ENCODE measurements around the gene PPP1R1B. TPM values are rescaled to one million over a fixed set of nuclear protein-coding genes. Genes with fewer than 3 reads are reported as not detected.

The PPP1R1B gene
- polyA plus RNA-seq, 2 donors: 0.43 to 1.2 TPM

- Histone ChIP-seq H3K36me3 (ENCODE audit: control insufficient read depth in 2 of 2, insufficient read depth in 2 of 2, low read length in 1 of 2) (no peaks in the 10 kb centered on the region), H3K4me1 (ENCODE audit: control insufficient read depth in 2 of 2, insufficient read depth in 2 of 2, low read length in 1 of 2) (no peaks in the 10 kb centered on the region), H3K27me3 (ENCODE audit: control insufficient read depth in 1 of 2, insufficient read depth in 2 of 2, low read length in 2 of 2) (peaks cover 0 to 13% of the 10 kb centered on the region in 2 donors), H3K27ac (ENCODE audit: low read depth in 2 of 2, low read length in 1 of 2) (no peak overlapping the region), H3K9me3 (ENCODE audit: control insufficient read depth in 2 of 2, insufficient read depth in 1 of 2, low read depth in 1 of 2, low read length in 1 of 2) (no peaks in the 10 kb centered on the region), H3K4me3 (ENCODE audit: low read depth in 1 of 2, low read length in 2 of 2) (no peak overlapping the region)
- WGBS, 2 donors: 3 to 4% methylated on average over 22 of the region's 22 CpGs
Measured at GRCh38 chr17:39591958-39592954, 34.5 kb upstream of the PPP1R1B start.

GRCh38 chr17:39593371-39593770, 33.4 kb upstream of the PPP1R1B start:
- H3K27ac ChIP-seq (ENCODE audit: low read depth in 2 of 2, low read length in 1 of 2): no peak overlapping the region
- peaks cover 0 to 3% of the 10 kb centered on the region in 2 donors for H3K9me3 ChIP-seq (ENCODE audit: control insufficient read depth in 2 of 2, insufficient read depth in 1 of 2, low read depth in 1 of 2, low read length in 1 of 2)
- no peaks in the 10 kb centered on the region for H3K36me3 ChIP-seq (ENCODE audit: control insufficient read depth in 2 of 2, insufficient read depth in 2 of 2, low read length in 1 of 2)
- peaks cover 0 to 3% of the 10 kb centered on the region in 2 donors for H3K4me1 ChIP-seq (ENCODE audit: control insufficient read depth in 2 of 2, insufficient read depth in 2 of 2, low read length in 1 of 2)
- H3K4me3 ChIP-seq (ENCODE audit: low read depth in 1 of 2, low read length in 2 of 2): no peak overlapping the region
- WGBS, 2 donors: 79% methylated on average over 2 of the region's 2 CpGs
- H3K27me3 ChIP-seq (ENCODE audit: control insufficient read depth in 1 of 2, insufficient read depth in 2 of 2, low read length in 2 of 2): peaks cover 0 to 24% of the 10 kb centered on the region in 2 donors

GRCh38 chr17:39595294-39595693, 31.5 kb upstream of the PPP1R1B start:
- Histone ChIP-seq H3K27me3 (ENCODE audit: control insufficient read depth in 1 of 2, insufficient read depth in 2 of 2, low read length in 2 of 2) (peaks cover 0 to 44% of the 10 kb centered on the region in 2 donors), H3K36me3 (ENCODE audit: control insufficient read depth in 2 of 2, insufficient read depth in 2 of 2, low read length in 1 of 2) (no peaks in the 10 kb centered on the region)
- WGBS, 2 donors: 19 to 21% methylated on average over 4 of the region's 4 CpGs

GRCh38 chr17:39595928-39596510, 30.7 kb upstream of the PPP1R1B start:
- peaks cover 7 to 10% of the 10 kb centered on the region in 2 donors for H3K4me1 ChIP-seq (ENCODE audit: control insufficient read depth in 2 of 2, insufficient read depth in 2 of 2, low read length in 1 of 2)
- peaks cover 0 to 51% of the 10 kb centered on the region in 2 donors for H3K27me3 ChIP-seq (ENCODE audit: control insufficient read depth in 1 of 2, insufficient read depth in 2 of 2, low read length in 2 of 2)
- no peaks in the 10 kb centered on the region for H3K36me3 ChIP-seq (ENCODE audit: control insufficient read depth in 2 of 2, insufficient read depth in 2 of 2, low read length in 1 of 2)
- 23 to 26% methylated on average over 11 of the region's 11 CpGs for WGBS, 2 donors
- no peak overlapping the region for H3K27ac ChIP-seq (ENCODE audit: low read depth in 2 of 2, low read length in 1 of 2)
- H3K4me3 ChIP-seq (ENCODE audit: low read depth in 1 of 2, low read length in 2 of 2): no peak overlapping the region
- peaks cover 0 to 3% of the 10 kb centered on the region in 2 donors for H3K9me3 ChIP-seq (ENCODE audit: control insufficient read depth in 2 of 2, insufficient read depth in 1 of 2, low read depth in 1 of 2, low read length in 1 of 2)

More at GRCh38 chr17:39595294-39595693, 31.5 kb upstream of the PPP1R1B start:
- Histone ChIP-seq H3K9me3 (ENCODE audit: control insufficient read depth in 2 of 2, insufficient read depth in 1 of 2, low read depth in 1 of 2, low read length in 1 of 2) (peaks cover 0 to 3% of the 10 kb centered on the region in 2 donors), H3K4me3 (ENCODE audit: low read depth in 1 of 2, low read length in 2 of 2) (no peak overlapping the region), H3K4me1 (ENCODE audit: control insufficient read depth in 2 of 2, insufficient read depth in 2 of 2, low read length in 1 of 2) (peaks cover 7 to 10% of the 10 kb centered on the region in 2 donors), H3K27ac (ENCODE audit: low read depth in 2 of 2, low read length in 1 of 2) (no peak overlapping the region)

DNA sequence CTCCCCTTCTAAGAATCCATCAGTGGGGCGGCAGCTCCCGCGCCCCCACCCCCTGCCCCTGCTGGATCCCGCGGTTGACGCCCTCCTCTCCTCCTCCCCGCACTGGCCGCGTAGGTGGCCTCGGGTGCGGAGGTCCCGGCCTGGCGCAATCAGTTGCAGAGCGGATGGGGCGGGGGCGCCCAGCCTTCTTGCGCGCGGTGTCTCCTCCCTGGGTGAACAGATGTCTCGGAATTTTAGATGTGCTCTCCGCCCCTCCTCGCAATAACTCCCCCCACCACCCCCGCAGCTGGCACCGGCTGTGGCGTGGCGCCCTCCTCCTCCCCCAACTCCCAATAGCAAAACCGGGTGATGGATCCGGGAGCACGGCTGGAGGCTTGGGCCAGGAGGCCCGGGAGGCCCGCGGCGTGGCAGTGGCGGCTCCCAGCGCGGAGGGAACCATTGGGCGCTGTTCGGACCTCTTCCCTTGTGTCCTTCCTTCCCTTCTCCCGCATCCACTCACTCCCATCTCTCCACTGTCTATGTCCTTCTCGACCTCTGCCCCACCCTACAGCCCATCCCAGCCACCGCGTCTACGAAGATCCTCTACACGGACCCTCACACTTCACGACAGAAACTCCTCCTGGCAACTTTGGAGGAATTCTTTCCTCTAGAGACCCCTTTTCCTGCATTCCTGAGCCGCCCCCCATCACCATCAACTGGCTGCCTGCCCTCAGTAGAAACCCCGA, 30.0 kb upstream of the PPP1R1B start:
- 5 to 7% methylated on average over 38 to 47 of the region's 47 CpGs for WGBS, 2 donors
- Histone ChIP-seq H3K9me3 (ENCODE audit: control insufficient read depth in 2 of 2, insufficient read depth in 1 of 2, low read depth in 1 of 2, low read length in 1 of 2) (peaks cover 0 to 3% of the 10 kb centered on the region in 2 donors), H3K27me3 (ENCODE audit: control insufficient read depth in 1 of 2, insufficient read depth in 2 of 2, low read length in 2 of 2) (peaks cover 0 to 51% of the 10 kb centered on the region in 2 donors), H3K27ac (ENCODE audit: low read depth in 2 of 2, low read length in 1 of 2) (no peak overlapping the region), H3K4me3 (ENCODE audit: low read depth in 1 of 2, low read length in 2 of 2) (no peak overlapping the region), H3K4me1 (ENCODE audit: control insufficient read depth in 2 of 2, insufficient read depth in 2 of 2, low read length in 1 of 2) (peaks cover 7 to 10% of the 10 kb centered on the region in 2 donors), H3K36me3 (ENCODE audit: control insufficient read depth in 2 of 2, insufficient read depth in 2 of 2, low read length in 1 of 2) (no peaks in the 10 kb centered on the region)

GRCh38 chr17:39597372-39598046, 29.2 kb upstream of the PPP1R1B start:
- Histone ChIP-seq H3K27ac (ENCODE audit: low read depth in 2 of 2, low read length in 1 of 2) (no peak overlapping the region), H3K36me3 (ENCODE audit: control insufficient read depth in 2 of 2, insufficient read depth in 2 of 2, low read length in 1 of 2) (no peaks in the 10 kb centered on the region), H3K4me1 (ENCODE audit: control insufficient read depth in 2 of 2, insufficient read depth in 2 of 2, low read length in 1 of 2) (peaks cover 7 to 10% of the 10 kb centered on the region in 2 donors), H3K27me3 (ENCODE audit: control insufficient read depth in 1 of 2, insufficient read depth in 2 of 2, low read length in 2 of 2) (peaks cover 0 to 51% of the 10 kb centered on the region in 2 donors), H3K4me3 (ENCODE audit: low read depth in 1 of 2, low read length in 2 of 2) (no peak overlapping the region), H3K9me3 (ENCODE audit: control insufficient read depth in 2 of 2, insufficient read depth in 1 of 2, low read depth in 1 of 2, low read length in 1 of 2) (peaks cover 0 to 3% of the 10 kb centered on the region in 2 donors)
- WGBS, 2 donors: 8 to 10% methylated on average over 21 to 22 of the region's 22 CpGs

- 17 to 18% methylated on average over 13 of the region's 13 CpGs for WGBS, 2 donors
Measured at GRCh38 chr17:39598047-39598481, 28.7 kb upstream of the PPP1R1B start.

DNA sequence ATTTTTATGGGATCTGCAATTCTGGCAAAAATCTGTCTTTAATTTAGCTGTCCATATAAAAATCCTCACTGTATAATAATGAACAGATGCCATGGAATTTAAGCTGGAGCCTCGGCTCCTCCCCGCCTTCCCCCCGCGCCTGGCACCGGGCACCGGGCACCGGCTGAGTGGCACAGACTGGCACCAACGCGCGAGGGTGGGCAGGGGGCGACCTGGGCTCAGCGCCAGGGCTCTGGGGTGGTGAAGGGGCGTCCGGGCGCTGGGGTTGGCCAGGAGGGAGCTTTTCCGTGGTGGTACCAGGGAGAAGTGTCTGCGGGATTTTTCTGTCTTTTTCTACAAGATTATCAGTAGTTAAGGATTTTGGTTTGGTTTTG, 28.1 kb upstream of the PPP1R1B start:
- 4 to 5% methylated on average over 17 of the region's 17 CpGs for WGBS, 2 donors
- H3K4me1 ChIP-seq (ENCODE audit: control insufficient read depth in 2 of 2, insufficient read depth in 2 of 2, low read length in 1 of 2): peaks cover 7 to 10% of the 10 kb centered on the region in 2 donors
- H3K4me3 ChIP-seq (ENCODE audit: low read depth in 1 of 2, low read length in 2 of 2): no peak overlapping the region
- H3K36me3 ChIP-seq (ENCODE audit: control insufficient read depth in 2 of 2, insufficient read depth in 2 of 2, low read length in 1 of 2): no peaks in the 10 kb centered on the region
- peaks cover 0 to 3% of the 10 kb centered on the region in 2 donors for H3K9me3 ChIP-seq (ENCODE audit: control insufficient read depth in 2 of 2, insufficient read depth in 1 of 2, low read depth in 1 of 2, low read length in 1 of 2)
- peaks cover 0 to 51% of the 10 kb centered on the region in 2 donors for H3K27me3 ChIP-seq (ENCODE audit: control insufficient read depth in 1 of 2, insufficient read depth in 2 of 2, low read length in 2 of 2)
- no peak overlapping the region for H3K27ac ChIP-seq (ENCODE audit: low read depth in 2 of 2, low read length in 1 of 2)

More at GRCh38 chr17:39598047-39598481, 28.7 kb upstream of the PPP1R1B start:
- Histone ChIP-seq H3K4me3 (ENCODE audit: low read depth in 1 of 2, low read length in 2 of 2) (no peak overlapping the region), H3K27ac (ENCODE audit: low read depth in 2 of 2, low read length in 1 of 2) (no peak overlapping the region), H3K27me3 (ENCODE audit: control insufficient read depth in 1 of 2, insufficient read depth in 2 of 2, low read length in 2 of 2) (peaks cover 0 to 51% of the 10 kb centered on the region in 2 donors), H3K4me1 (ENCODE audit: control insufficient read depth in 2 of 2, insufficient read depth in 2 of 2, low read length in 1 of 2) (peaks cover 7 to 10% of the 10 kb centered on the region in 2 donors), H3K36me3 (ENCODE audit: control insufficient read depth in 2 of 2, insufficient read depth in 2 of 2, low read length in 1 of 2) (no peaks in the 10 kb centered on the region), H3K9me3 (ENCODE audit: control insufficient read depth in 2 of 2, insufficient read depth in 1 of 2, low read depth in 1 of 2, low read length in 1 of 2) (peaks cover 0 to 3% of the 10 kb centered on the region in 2 donors)
